HepG2 (cell line): ENCODE results near the gene RPS6KL1. TPM values are rescaled to one million over a fixed set of nuclear protein-coding genes. Genes with fewer than 3 reads are reported as not detected.

Source experiments
- ARID5B ChIP-seq: IDR thresholded peaks from 2 replicates; pipeline ENCODE4 v1.4.0; 2020; ENCODE audit warnings: mild to moderate bottlenecking, missing genetic modification reagents
- CBX5 ChIP-seq: sonication (generic); formaldehyde crosslinking; IDR thresholded peaks from 2 replicates; pipeline ENCODE4 v1.4.0; 2020; ENCODE audit warnings: missing genetic modification reagents, borderline replicate concordance
- HMGXB4 ChIP-seq, 2 experiments: sonication (generic) in 1 of 2; formaldehyde crosslinking in 1 of 2; IDR thresholded peaks; 2 replicates each; pipeline versions ENCODE4 v1.4.0 to v1.6.1; 2018 to 2020; ENCODE audit warnings: missing genetic modification reagents in 2 of 2, borderline replicate concordance in 1 of 2, low read depth in 1 of 2, mild to moderate bottlenecking in 1 of 2, missing biosample characterization in 1 of 2
- KIAA2018 ChIP-seq: sonication (generic); formaldehyde crosslinking; IDR thresholded peaks from 2 replicates; pipeline ENCODE4 v1.5.0; 2020; ENCODE audit warnings: mild to moderate bottlenecking, missing genetic modification reagents, borderline replicate concordance
- MAFG ChIP-seq: sonication (generic); formaldehyde crosslinking; IDR thresholded peaks from 2 replicates; pipeline ENCODE4 v1.5.1; 2020; ENCODE audit warnings: mild to moderate bottlenecking, missing genetic modification reagents
- NBN ChIP-seq: fragments of 450-650 bp; conservative IDR thresholded peaks from 2 replicates; pipeline ENCODE4 v1.6.1; 2017
- NCOA2 ChIP-seq: sonication (generic); formaldehyde crosslinking; IDR thresholded peaks from 2 replicates; pipeline ENCODE4 v1.8.0; 2022; ENCODE audit warnings: inconsistent platforms
- NCOA5 ChIP-seq: sonication (generic); formaldehyde crosslinking; IDR thresholded peaks from 2 replicates; pipeline ENCODE4 v1.4.0; 2020; ENCODE audit warnings: missing genetic modification reagents
- NFKBIZ ChIP-seq: IDR thresholded peaks from 2 replicates; pipeline ENCODE4 v1.6.1; 2018; ENCODE audit warnings: missing genetic modification reagents, missing compliant biosample characterization
- PRMT3 ChIP-seq: sonication (generic); formaldehyde crosslinking; IDR thresholded peaks from 2 replicates; pipeline ENCODE4 v1.8.1; 2022; ENCODE audit warnings: low read depth, mild to moderate bottlenecking, moderate library complexity, missing genetic modification reagents, borderline replicate concordance
- ZBTB38 ChIP-seq: sonication (generic); formaldehyde crosslinking; IDR thresholded peaks from 2 replicates; pipeline ENCODE4 v1.5.1; 2020; ENCODE audit warnings: mild to moderate bottlenecking, missing genetic modification reagents
- ZNF383 ChIP-seq: sonication (generic); formaldehyde crosslinking; IDR thresholded peaks from 2 replicates; pipeline ENCODE4 v1.4.0; 2020; ENCODE audit warnings: missing genetic modification reagents, mild to moderate bottlenecking, borderline replicate concordance
- ZNF431 ChIP-seq: sonication (generic); formaldehyde crosslinking; IDR thresholded peaks from 2 replicates; pipeline ENCODE4 v1.9.0; 2022; ENCODE audit warnings: missing genetic modification reagents, low read depth, mild to moderate bottlenecking, borderline replicate concordance
- ZNF746 ChIP-seq: sonication (generic); formaldehyde crosslinking; IDR thresholded peaks from 2 replicates; pipeline ENCODE4 v1.8.0; 2022; ENCODE audit warnings: mild to moderate bottlenecking, missing genetic modification reagents
- polyA plus RNA-seq, 8 experiments: library from polyadenylated mRNA; depleted of rRNA in 3 of 8; stranded (reverse) in 7 of 8; unstranded in 1 of 8; fragments of >200 nt; fragmentation: Illumina TruSeq in 4 of 8; extraction: Trizol in 4 of 8; gene quantifications; 2 replicates each; pipeline versions ENCODE4 v1.2.1 to v1.2.3, GENCODE V29; 2011 to 2016; ENCODE audit warnings: low read depth in 4 of 8, missing spikeins in 1 of 8, mixed read lengths in 1 of 8; ENCODE audit not compliant: insufficient read depth in 1 of 8
- total RNA-seq, 5 experiments: library from RNA; depleted of rRNA; stranded (reverse); fragments of >200 nt; fragmentation: Illumina TruSeq; extraction: Trizol; gene quantifications; 2 replicates each; pipeline ENCODE4 v1.2.3, GENCODE V29; 2016; ENCODE audit warnings: low read depth in 1 of 5

Gene RPS6KL1
- total and polyA plus RNA-seq, 2 of the 13 experiments (the other 11 are each of a cell fraction or from before 2014, with no cell fraction given), result 6.5 to 11.5 TPM

- no peak for TF ChIP-seq KIAA2018 (CRISPR knock-in tag)
- TF ChIP-seq PRMT3, result no peak
- TF ChIP-seq NFKBIZ (CRISPR knock-in tag), result no peak
- no peak; a peak in 1 of 4 replicates for TF ChIP-seq HMGXB4 (CRISPR knock-in tag; IDR thresholded peaks at IDR 0.05; ENCODE audit: borderline replicate concordance in 1 of 2, low read depth in 1 of 2)
- no peak for TF ChIP-seq MAFG (CRISPR knock-in tag)
- TF ChIP-seq ZNF383 (CRISPR knock-in tag), result no peak
- peak; percentile 46; the same call in 1 of the 2 replicates for TF ChIP-seq ZNF746 (CRISPR knock-in tag)
- TF ChIP-seq CBX5 (CRISPR knock-in tag), result no peak
- TF ChIP-seq ZBTB38, result no peak
- no peak; the same call in 1 of the 2 replicates for TF ChIP-seq NCOA2 (CRISPR knock-in tag)
- no peak for TF ChIP-seq NBN
- no peak for TF ChIP-seq NCOA5 (CRISPR knock-in tag)
- TF ChIP-seq ARID5B, result peak; percentile 5; the same call in 1 of the 2 replicates
- TF ChIP-seq ZNF431 (CRISPR knock-in tag), result no peak
Observed at GRCh38 chr14:74954232-74954946, 31.3 kb upstream of the RPS6KL1 start (continued).
